GM19395 (cell line): Measurements from ENCODE around the gene LGMN.
A peak's percentile ranks its signal among the peaks of the same experiment; 100 is the strongest.
"Not testable (repeated sequence)": the region's sequence is repeated elsewhere in the genome, so short reads cannot be mapped to it uniquely, and the experiment has no call there.

Experiments
- ATAC-seq: cut with Tn5 transposase; IDR thresholded peaks from one replicate; pipeline ENCODE4 v1.9.1; 2021; ENCODE audit warnings: mild to moderate bottlenecking, moderate library complexity; ENCODE audit not compliant: unreplicated experiment

Gene LGMN

DNA sequence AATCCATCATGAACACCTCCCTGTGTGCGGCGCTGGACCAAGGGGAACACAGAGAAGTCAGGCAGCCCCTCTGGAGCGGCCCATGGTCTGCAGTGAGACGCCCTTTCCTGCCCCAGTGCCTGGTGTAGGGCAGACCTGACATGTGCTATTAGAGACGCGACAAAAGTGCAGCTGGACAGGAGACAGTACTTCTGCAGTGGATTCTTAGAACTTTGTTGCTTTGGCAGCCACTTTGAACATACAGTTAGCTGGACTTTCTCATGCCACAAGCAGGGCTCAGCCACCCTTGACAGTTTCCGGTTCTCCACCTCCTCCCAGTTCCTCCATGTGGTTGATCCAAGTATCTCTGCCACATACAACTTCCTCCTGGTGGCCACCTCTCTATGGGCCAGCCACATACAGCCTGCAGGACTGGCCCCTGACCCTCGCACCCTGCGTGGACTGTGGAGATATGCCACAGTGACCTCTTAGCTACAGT lies 45.9 kb downstream of the LGMN start:
- no peak for ATAC-seq

DNA sequence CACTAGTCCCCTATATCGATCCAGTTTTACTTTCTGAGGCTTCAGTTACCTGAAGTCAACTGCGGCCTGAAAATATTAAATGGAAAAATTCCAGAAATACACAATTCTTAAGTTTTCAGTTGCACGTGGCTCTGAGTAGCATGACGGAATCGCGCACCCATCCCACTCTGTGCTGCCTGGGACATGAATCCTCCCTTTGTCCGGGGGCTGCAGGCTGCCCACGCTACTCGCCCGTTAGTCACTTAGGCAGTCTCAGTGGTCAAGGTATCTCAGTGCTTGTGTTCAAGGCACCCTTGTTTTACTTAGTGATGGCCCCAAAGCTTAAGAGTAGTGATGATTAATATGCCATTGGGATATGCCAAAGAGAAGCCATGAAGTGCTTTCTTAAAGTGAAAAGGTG lies 46.6 kb downstream of the LGMN start:
- ATAC-seq: no peak

DNA sequence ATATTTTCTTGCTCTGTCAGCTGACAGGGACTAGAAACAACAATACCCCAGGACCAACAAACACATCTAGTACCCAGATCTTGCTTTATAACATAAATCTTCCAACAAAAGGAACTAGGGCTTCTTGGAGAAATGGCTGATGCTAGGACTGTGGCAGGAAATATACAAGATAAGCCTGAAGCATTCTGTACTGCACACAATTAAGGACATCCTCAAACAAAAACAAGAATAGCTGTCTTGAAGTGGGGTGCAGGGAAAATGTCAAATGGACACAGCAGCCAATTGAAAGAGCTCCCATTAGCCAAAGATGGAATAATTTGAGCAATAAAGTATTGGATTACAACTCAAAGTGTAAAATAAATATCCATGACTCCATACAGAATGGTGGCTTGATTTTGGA lies 50.0 kb downstream of the LGMN start:
- ATAC-seq: no peak

DNA sequence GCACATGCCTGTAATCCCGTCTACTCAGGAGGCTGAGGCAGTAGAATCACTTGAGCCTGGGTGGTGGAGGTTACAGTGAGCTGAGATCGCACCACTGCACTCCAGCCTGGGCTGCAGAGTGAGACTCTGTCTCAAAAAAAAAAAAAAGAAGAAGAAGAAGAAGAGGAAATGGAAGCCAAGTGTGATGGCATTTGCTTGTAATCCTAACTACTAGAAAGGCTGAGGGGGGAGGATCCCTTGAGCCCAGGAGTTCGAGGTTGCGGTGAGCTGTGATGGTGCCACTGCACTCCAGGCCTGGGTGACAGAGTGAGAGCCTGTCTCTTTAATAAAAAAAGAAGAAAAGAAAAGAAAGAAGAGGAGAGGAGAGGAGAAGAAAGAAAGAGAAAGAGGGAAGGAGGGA lies 52.1 kb downstream of the LGMN start:
- no peak for ATAC-seq

DNA sequence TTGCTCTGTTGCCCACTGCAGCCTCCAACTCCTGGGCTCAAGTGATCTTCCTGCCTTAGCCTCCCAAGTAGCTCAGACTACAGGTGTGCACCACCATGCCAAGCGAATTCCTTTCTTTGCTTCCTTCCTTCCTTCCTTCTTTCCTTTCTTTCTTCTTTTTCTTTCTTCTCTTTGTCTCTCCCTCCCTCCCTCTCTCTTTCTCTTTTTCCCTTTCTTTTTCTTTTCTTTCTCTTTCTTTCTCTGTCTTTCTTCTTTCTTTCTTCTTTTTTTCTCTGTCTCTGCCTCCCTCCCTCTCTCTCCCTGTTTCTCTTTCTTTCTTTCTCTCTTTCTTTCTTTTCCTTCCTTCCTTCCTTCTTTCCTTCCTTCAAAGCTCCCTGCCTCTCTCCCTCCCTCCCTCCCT lies 52.9 kb downstream of the LGMN start:
- ATAC-seq: no peak

DNA sequence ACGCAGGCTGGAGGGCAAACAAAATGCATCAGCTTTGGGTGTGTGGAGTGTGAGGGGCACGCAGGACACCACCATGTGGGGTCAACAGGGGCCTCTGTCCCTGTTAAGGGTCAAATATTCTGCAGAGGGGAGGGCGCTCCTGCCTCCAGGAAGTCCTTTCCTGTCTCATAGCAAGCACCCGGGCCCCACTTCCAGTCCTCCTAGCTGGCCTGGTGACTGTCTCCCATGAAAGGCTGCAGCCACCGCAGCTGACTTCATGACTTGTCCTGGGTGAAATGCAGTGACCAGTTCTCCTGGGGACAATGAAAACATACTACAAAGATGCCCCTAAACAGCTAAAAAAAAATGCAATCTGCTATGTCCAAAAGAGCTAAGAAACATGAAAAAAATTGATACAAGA lies 53.6 kb downstream of the LGMN start:
- no peak for ATAC-seq

DNA sequence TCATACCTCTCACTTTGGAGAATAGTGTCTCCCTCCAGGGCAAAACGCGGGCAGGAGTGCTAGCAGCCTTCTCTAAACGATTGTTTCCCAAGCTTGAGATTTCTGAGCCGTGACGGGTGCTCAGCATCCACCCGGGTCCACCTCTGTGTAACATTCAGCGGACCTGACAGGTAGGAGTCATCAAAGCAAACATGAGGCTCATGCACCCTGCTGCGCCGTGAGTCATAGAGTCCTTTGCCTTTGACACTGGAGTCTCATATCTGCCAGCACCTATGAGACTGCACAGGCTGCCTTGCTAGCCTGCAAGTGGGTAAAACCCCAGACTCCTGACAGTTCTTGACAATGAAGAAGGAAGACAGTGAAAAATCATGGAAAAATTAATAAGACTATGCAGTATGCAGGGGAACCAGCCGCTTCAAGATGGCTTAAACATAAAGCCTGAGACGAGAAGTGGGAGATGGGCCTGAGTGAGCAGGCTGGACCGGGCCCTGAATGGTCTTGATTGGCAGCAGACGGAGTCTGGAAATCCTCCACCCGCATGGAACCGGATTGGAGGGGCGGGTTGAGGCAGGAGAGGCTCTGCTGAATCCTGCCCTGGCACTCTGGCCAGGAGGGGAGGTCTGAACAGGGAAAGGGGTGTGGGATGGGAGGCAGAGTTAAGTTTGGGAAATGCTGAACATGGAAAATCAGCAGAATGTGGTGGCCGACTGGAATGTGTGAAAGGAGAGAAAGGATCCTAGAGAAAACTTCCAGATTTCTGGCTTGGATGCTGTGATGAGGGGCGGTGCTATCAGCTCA lies 54.2 kb downstream of the LGMN start:
- ATAC-seq: no peak

DNA sequence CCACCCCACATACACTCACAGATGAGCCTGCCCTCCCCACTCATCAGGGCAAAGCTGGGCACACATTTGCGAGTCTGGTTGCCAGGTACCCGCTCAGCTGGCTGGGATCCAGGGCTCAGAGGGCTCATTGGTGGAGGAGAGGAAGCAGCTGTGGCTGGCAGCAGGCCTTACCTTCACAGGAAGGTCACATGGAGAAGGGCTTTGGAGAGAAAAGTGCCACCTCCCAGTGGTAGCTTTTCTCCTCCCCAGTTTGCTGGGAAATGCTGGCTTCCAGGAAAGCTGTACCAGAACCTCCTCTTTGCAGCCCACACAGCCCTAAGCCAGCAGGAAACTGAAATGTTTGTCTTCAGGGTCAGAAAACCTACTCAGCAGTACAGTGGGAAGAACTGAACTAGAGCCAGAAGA lies 55.6 kb downstream of the LGMN start:
- ATAC-seq: no peak

DNA sequence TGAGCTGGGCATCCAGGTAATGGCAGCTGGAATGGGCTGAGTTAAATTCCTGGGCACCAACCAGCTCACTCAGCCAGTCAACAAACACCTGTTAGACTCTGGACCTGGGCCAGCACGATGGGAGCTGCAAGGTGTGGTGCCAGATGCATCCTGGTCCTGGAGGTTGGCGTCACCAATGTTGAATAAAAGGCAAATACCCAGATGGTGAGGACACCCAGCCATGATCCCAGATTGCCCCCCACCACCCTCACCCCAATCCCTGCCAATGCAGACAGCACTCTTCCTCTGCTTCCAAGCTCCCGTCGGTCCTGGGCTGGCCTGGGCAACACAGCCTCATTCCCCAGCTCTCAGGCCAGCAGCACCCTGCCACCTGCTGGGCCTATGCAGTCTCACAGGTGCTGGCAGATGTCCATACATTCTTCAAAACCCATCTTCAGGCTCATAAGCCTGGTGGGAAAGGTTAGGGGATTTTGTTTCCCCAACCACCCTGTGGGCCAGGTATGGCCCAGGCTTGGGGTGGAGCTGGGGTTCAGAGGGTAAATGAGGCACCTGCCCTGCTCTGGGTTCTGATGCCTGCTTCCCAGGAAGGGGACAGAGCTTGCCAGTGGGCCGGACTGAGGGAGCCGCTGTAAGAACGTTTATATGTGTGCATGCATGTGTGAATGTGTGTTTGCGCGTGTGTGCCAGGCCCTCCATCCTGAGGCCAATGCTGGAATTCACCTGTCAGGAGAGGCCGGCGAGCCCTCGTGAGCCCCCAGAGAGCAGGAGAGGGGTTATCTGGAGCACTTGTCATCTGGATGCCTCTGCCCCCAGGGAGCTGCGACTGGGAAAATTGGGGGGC lies 58.0 kb downstream of the LGMN start:
- ATAC-seq: no peak

DNA sequence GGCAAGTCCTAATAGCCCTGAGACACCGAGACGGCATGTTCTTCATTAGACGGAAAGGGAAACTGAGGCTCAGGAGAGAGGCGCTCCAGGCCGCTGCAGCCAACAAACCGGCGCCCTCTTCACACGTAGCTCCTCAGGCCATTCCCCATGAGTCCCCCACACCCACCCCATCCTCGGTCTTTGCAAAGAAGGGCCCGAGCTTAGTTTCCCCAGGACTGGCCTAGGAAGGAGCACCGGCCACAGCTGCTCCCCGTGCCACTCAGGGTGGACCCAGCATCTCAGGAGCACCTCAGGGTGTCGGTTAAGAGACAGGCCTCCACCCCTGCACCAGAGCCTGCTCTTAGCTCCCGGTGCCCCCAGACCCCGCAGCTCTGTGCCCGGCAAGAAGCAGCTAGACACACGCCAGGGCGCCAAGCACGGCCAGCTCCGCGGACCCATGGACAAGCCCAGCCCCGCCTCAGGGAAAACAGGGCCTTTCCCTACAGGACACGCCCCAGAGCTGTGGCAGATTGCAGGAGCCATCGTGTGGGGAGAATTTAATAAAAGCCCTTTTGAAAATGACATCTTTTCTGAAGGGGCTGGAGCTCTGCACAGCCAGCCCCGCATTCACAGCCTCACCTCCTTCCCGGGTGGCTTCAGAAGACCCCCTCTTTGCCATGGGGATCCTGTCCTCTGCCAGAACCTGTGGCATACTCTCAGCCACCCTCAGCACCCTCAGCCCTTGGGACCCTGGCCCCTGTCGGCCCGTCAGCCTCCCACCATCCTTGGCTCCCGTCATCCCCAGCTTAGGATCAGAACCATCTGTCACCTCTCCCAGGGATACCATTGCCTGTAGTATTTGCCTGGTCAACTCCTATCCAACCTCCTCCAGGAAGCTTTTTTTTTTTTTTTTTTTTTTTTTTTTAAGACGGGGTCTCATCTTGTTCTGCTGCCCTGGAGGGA lies 59.7 kb downstream of the LGMN start:
- ATAC-seq: no peak

DNA sequence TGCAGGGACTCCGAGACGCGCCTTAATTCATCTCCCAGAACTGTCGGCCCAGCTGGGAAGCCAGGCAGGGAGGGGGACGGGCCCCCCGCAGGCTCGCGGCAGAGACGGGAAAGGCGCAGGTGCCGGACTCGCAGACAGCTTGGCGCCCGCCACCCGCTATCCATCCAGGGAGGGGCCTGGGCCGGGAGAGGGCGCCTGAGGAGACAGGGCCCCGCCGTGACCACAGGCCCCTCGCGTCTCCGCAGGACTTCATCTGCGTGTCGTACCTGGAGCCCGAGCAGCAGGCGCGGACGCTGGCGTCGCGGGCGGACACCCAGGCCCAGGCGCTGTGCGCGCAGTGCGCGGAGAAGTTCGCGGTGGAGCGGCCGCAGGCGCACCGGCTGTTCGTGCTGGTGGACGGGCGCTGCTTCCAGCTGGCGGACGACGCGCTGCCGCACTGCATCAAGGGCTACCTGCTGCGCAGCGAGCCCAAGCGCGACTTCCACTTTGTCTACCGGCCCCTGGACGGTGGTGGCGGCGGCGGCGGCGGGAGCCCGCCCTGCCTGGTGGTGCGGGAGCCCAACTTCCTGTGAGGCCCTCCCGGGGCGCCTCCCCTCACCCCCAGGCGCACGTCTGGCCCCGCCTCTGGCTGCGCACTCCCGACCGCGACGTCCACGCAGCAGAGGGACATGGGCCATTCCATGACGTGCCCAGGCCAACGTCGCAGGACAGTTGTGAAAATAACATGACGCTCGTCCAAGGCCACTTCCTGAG lies 60.6 kb downstream of the LGMN start:
- no peak for ATAC-seq

DNA sequence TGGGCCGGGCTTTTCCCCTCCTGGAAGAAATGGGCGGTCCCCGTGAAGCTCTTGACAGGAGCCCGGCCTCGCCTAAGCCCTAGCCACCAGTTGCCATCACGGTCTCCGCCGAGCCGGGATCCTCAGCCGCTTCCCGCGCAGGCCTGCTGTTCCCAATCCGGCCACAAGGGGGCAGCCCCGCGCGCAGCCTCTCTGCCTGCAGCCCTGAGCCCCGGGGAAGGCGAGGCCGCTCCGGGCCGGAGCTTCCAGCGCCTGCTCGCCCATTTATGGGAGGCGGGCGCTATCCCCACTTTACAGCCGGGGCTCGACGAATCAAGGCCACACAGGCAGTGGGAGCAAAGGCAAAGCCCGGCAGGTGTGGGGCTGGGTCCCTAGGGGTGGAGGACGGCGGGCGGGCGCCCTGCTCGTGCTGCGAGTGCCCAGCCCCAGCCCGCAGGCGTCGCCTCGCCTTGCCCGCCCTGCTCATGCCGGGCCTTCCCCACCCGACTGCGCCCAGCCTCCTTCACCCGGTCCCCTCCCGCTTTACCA lies 61.5 kb downstream of the LGMN start:
- ATAC-seq: no peak

DNA sequence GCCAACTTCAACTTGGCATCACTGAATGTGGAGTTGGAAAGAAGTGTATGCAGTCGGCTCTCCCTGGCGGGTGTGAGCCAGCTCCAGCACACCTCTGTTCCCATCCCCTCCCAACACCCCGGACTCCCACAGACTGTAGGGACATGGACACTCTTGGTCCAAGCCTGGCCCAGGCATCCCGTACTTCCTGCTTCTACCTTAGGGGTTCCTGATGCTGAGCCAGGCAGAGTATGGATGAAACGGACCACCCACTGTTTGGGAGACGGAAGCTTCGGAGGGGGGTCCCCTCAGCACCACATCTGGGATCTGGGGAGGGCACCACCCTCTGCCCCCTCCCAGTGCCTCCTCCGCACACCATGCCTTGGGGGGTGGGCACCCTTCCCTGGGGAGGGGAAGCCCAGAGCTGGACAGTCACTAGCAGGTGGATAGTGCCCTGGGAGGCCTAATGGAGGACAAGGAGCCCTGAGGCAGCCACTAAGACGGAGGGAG lies 62.0 kb downstream of the LGMN start:
- no peak for ATAC-seq

DNA sequence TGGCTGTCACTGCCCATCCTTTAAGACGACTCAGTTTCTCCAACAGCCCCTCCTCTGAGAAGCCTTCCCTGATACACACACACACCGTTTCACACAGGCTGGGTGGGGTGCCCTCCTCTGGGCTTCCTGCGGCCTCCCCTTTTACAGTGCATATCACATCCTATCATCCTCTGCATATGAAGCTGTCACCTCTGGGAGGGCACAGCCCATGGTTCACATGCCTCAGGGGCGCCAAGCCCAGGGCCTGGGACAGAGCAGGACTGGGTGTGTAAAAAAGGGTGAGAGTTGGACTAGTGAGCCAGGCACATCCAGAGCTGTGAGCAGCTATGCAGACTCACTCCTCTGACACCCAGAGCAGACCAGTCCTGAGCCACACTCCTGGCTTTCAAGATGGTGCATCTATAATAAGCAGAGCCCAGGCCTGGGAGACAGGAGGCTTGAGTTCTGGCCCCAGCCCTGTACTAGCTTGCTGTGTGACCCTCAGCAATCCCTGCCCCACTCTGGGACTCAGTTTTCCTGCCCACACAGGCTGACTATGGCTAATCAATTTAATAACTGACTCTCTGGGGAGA lies 62.6 kb downstream of the LGMN start:
- ATAC-seq: no peak

DNA sequence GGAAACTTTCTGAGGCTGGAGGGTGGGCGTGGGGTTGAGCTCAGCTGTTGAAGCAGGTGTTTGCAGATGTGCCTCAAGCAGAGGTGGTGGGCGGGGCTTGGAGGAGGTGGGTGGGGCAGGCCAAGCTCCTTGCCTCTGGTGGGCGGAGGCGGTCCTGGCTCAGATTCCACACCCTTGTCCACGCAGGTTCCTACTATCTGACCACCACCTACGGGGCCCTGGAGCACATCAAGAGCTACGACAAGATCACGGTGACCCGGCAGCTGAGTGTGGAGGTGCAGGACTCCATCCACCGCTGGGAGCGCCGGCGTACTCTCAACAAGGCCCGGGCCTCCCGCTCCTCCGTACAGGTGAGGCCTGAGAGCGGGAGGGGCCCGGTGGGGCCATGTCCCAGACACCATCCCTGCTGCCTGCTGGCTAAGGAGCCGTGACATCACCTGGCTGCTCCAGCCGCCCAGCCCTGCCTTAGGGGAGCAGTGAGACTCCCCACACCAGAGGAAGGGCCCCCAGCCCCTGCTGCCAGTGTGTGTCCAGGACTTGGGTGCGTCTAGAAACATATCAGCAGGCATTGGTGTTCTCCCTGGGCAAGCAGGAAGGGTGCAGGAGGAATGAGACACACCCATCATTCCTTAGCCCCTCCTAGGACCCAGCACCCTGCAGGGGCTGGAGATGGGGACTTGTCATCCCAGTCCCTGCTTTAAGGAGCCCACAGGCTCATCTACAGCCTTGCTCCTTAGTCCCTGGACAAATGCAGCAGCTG lies 63.4 kb downstream of the LGMN start:
- no peak for ATAC-seq

DNA sequence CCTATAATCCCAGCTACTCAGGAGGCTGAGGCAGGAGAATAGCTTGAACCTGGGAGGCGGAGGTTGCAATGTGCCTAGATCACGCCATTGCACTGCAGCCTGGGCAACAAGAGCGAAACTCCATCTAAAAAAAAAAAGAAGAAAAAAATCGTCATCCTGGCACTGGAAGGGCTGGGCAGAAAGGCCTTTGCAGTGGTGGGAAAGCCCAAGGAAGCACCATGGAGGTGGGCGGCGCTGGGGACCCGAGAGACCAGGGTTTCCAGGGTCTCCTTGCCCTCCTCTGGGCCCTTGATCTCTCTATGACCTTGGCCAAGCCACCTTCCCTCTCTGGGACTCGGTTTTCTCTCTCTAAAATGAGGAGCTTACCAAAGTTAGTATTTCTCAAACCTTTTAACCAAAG lies 65.4 kb downstream of the LGMN start:
- no peak for ATAC-seq

DNA sequence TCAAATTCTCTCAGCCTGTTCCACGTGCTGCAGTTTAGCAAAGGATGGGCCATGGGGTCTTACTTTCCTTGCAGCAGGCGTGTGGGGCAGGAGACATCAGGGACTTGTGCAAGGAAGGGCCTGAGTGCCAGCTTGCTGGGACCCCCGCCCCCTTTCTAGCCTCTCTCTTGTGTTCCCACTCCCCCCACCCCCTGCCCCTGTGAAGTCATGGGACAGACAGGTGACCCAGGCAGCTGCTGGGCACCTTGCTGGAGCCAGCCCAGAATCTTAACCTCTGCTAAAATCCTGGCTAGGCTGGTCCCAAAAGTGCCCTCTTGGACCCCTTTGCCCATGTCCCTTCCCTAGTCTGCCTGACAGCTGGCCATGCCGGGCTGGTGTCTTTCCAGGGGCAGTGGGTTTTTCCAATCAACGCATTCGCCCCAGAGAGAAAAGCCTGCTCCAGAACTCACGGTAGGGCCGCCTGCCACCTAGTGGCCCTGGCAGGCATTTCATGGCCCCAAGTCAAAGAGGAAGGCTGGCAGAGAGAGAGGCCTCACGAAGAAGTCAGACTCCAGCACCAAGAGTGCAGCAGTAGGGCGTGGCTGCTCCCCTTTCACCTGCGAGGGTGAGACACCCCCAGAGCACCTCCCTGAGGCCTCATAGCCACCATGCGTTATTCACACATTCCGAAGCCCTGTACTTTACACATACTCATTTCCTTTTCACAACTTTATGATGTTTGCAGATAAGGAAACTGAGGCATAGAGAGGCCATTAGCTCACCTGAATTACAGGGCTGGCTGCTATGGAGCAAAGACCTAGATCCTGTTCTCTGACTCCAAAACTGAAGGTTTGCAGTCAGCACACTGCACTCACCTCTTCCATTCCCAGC lies 67.4 kb downstream of the LGMN start:
- peak; percentile 32 for ATAC-seq

DNA sequence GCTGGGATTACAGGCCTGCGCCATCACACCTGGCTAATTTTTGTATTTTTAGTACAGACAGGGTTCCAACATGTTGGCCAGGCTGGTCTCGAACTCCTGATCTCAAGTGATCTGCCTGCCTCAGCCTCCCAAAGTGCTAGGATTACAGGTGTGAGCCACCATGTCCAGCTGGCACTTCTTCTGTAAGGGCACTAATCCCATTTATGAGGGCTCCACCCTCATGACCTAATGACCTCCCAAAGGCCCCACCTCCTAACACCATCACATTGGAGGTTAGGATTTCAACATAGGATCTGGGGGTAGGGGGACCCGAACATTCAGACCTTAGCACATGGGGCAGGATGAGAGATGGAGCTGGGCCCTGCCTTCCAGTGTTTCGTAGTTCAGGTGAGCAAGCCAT lies 68.1 kb downstream of the LGMN start:
- ATAC-seq: not testable (repeated sequence)
